ENCODE results near the gene TNRC6B.
A peak's percentile ranks its signal among the peaks of the same experiment; 100 is the strongest.
"Not testable (repeated sequence)": the region's sequence is repeated elsewhere in the genome, so short reads cannot be mapped to it uniquely, and the experiment has no call there.

Gene TNRC6B

GRCh38 chr22:40340044-40340443 is 162.3 kb downstream of the TNRC6B start:
- H3K4me3 ChIP-seq (ENCODE audit: low read depth, low read length), result no peak overlapping the region
- no peak for DNase-seq (ENCODE audit: low read depth)

GRCh38 chr22:40341604-40342003 is 163.9 kb downstream of the TNRC6B start:
- H3K4me3 ChIP-seq (ENCODE audit: low read depth, low read length), result no peak overlapping the region
- no peak for DNase-seq (ENCODE audit: low read depth)

DNA sequence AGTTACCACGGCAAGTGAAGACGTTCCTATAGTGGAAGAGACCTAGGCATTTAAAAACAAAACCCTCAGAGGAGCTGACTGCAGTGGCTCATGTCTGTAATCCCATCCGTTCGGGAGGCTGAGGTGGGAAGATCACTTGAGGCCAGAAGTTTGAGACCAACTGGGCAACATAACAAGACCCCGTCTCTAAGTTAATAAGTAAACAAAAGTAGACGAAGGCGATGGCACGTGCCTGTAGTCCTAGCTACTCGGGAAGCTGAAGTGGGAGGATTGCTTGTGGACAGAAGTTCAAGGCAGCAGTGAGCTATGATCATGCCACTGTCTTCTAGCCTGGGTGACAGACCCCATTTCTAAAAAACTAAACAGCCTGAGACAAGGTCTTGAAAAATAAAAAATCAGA is 164.8 kb downstream of the TNRC6B start:
- no peak overlapping the region for H3K4me3 ChIP-seq (ENCODE audit: low read depth, low read length)
- no peak for DNase-seq (ENCODE audit: low read depth)

DNA sequence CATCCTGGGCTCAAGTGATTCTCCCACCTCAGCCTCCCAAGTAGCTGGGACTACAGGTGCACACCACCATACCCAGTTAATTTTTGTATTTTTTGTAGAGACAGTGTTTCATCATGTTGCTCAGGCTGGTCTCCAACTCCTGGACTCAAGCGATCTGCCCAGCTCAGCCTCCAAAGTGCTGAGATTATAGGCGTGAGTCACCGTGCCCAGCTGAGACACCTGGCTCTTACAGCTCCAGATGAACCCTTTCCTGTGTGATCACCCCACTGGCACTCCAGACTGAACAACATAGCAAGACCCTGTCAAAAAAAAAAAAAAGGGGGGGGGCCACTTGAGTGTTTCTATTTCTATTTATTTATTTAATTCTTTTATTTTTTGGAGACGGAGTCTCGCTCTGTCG is 167.5 kb downstream of the TNRC6B start:
- peak overlapping the region; percentile 63 for H3K4me3 ChIP-seq (ENCODE audit: low read depth, low read length)
- DNase-seq (ENCODE audit: low read depth), result no peak

DNA sequence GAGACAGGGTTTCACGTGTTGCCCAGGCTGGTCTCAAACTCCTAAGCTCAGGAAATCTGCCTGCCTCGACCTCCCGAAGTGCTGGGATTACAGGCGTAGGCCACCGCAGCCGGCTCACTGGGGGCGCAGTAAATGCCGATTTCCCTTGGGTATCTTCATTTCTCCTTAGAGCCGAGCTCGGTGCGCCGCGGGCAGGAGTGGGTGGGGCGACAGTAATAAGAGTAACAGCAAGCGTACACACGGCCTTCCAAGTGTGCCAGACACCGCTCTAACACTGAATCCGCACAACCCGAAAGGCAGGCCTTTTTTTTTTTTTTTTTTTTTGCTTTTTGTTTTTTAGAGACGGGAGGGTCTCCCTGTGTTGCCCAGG is 168.1 kb downstream of the TNRC6B start:
- H3K4me3 ChIP-seq (ENCODE audit: low read depth, low read length), result peak overlapping the region; percentile 63
- no peak for DNase-seq (ENCODE audit: low read depth)

GRCh38 chr22:40346185-40347118 is 168.7 kb downstream of the TNRC6B start, which contains the start of gene ADSL:
Gene ADSL (plus strand): TSS chr22:40346500. CDS start chr22:40346559, 59 bp downstream.
- peak; percentile 57 for DNase-seq (ENCODE audit: low read depth)
- H3K4me3 ChIP-seq (ENCODE audit: low read depth, low read length), result peak within 1 kb of the TSS; percentile 63

DNA sequence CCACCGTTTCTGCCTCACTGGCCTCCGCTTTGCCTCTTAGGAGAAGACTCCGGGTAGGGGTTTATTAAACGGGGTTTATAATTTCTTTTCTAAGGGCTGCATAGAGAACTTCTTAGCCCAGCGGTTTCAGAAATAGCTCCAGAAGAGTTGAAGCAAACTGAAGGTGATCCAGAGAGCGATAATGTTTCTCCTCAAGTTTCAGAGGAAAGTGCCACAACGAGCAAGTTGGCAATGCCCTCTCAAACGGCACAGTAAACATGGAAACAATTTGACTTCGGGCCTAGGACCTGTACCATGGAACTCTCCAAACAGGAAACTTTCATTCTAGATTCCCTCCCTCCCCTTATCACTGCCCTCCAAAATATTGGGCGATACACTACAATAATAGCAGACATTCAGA is 169.6 kb downstream of the TNRC6B start:
- no peak for DNase-seq (ENCODE audit: low read depth)
- peak overlapping the region; percentile 63 for H3K4me3 ChIP-seq (ENCODE audit: low read depth, low read length)

DNA sequence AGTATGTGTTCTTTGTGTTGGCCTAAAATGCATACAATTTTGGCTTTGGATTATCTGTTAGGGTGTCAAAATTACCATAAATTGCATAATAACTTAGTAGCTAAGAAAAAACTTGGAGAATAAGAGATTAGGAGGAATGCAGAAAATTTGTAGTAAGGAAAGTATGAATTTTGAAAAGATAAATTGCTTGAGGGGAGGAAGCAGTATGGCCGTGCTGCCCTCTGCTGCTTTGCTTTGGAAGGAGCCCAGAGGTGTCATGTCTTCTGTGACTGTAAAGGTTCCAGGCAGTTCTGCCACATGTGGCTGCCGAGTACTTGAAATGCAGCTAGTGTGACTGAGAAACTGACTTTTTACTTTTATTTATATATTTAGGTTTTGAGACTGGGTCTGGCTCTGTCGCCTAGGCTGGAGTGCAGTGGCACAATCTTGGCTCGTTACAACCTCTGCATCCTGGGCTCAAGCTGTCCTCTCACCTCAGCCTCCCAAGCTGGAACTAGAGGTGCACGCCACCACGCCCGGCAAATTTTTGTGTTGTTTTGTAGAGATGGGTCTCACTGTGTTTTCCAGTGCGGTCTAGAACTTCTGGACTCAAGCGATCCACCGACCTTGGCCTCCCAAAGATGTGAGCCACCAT is 170.4 kb downstream of the TNRC6B start:
- no peak overlapping the region for H3K4me3 ChIP-seq (ENCODE audit: low read depth, low read length)
- DNase-seq (ENCODE audit: low read depth), result no peak

DNA sequence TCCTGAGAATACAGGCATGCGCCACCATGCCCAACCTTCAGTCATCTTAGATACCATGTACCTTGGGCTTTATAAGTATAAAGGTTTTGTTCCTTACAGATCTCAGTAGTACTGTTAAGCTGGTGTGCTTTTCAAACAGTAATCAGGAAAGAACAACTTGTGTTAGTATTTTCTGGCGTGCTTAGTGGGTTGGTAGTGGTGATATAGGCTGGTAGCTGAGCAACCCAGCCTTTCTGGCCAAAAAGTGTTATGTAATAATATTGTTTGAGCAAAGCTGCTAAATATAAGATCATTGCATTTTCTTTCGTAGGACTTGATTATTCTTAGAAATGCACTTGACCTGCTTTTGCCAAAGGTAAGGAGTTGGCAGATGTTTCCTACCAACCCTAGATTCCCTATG is 175.0 kb downstream of the TNRC6B start:
- DNase-seq (ENCODE audit: low read depth), result no peak
- H3K4me3 ChIP-seq (ENCODE audit: low read depth, low read length), result no peak overlapping the region

DNA sequence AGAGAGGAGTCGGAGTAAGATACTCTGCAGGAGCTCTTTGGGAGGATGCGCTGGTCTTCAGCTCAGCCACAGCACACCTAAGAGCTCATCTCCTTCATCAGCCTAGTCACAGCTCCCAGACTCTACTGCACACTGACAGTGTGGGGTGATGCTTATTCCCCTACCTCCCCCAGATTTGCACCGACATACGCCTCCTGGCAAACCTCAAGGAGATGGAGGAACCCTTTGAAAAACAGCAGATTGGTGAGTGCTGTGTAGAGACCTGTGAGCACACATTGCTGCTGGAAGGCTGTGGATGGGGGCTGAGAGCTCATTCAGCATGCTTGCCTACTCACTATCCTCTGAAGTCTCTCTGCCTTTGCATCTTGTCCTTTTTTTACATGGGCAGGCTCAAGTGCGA is 183.4 kb downstream of the TNRC6B start:
- no peak overlapping the region for H3K4me3 ChIP-seq (ENCODE audit: low read depth, low read length)
- DNase-seq (ENCODE audit: low read depth), result no peak

DNA sequence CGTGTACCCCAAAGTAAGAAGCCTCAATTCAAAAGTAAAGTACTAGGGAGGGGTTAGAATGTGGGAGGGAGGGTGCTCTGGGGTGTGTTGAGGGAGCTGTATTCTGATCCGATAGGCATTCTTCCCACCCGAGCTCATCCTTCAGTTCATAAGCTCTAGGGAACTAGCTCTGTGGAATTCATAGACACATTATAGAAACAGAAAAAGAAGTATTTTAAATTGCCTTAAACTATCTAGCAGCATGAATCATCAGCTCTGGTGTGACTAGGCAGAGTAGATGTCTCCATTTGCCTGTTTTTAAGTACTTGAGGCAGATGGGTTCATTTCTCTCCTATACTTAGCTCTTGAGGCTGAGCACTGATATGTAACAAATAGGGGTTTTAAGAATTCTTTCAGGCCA is 185.3 kb downstream of the TNRC6B start:
- peak; percentile 49 for DNase-seq (ENCODE audit: low read depth)
- no peak overlapping the region for H3K4me3 ChIP-seq (ENCODE audit: low read depth, low read length)

GRCh38 chr22:40364431-40364830 is 186.7 kb downstream of the TNRC6B start:
- no peak overlapping the region for H3K4me3 ChIP-seq (ENCODE audit: low read depth, low read length)
- DNase-seq (ENCODE audit: low read depth), result no peak

DNA sequence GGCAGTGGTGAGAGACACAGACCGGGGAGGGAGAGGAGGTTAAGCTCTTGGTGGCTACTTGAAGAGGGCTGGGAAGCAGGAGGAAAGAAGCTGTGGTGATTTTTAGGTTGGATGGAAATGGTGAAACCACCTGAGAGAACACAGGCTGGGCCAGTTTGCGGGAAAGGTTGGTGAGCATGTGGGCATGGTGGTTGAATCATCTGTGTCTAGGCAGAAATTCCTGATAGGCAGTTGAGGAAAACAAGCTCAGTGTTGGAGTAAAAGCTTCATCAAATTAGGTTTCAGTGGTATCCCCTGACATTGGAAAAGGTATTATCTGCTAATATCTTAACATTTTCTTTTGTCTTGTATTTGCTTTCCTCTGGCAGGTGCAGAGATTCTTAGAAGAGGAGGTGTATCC is 188.3 kb downstream of the TNRC6B start:
- no peak overlapping the region for H3K4me3 ChIP-seq (ENCODE audit: low read depth, low read length)
- DNase-seq (ENCODE audit: low read depth), result no peak

DNA sequence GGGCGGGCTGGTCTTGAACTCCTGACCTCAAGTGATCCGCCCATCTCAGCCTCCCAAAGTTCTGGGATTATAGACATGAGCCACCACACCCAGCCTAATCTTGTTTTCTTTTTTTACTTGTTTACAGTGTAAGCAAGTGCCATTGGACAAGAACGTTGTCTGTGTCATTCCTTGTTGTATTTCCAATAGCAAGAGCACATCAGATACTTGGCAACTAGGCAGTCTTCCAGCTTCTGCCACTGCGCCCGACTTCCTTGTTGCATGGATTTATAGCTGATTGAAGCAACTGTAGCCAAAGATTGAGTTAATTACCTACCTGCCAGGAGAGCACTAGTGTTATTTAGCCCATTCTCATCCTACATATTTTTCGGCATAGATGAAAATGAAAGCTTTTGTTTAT is 189.6 kb downstream of the TNRC6B start:
- no peak overlapping the region for H3K4me3 ChIP-seq (ENCODE audit: low read depth, low read length)
- DNase-seq (ENCODE audit: low read depth), result no peak

DNA sequence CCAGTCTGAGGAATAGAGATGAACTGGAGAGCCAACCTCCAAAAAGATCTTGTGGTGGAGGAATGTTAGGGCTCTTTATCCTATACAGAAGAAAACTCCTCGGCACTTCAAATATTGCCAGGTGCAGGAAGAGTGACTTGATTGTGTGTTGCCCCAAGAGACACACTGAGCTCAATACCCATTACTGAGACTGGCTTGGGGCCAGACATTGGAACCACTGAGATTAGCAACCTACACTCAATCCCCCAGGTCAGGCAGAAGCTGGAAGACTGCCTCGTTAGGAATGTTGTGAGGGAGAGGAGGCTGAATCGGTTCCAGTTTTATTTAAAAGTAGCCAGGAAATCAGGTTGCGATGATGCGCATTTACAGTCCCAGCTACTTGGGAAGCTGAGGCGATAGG is 190.3 kb downstream of the TNRC6B start:
- H3K4me3 ChIP-seq (ENCODE audit: low read depth, low read length), result no peak overlapping the region
- no peak for DNase-seq (ENCODE audit: low read depth)

GRCh38 chr22:40368836-40369235 is 191.1 kb downstream of the TNRC6B start:
- DNase-seq (ENCODE audit: low read depth), result no peak
- H3K4me3 ChIP-seq (ENCODE audit: low read depth, low read length), result no peak overlapping the region

- DNase-seq (ENCODE audit: low read depth), result no peak
- no peak overlapping the region for H3K4me3 ChIP-seq (ENCODE audit: low read depth, low read length)
Measured at GRCh38 chr22:40374567-40374966, 196.8 kb downstream of the TNRC6B start.

- H3K4me3 ChIP-seq (ENCODE audit: low read depth, low read length), result no peak overlapping the region
- DNase-seq (ENCODE audit: low read depth), result no peak
Measured at GRCh38 chr22:40376149-40376548, 198.4 kb downstream of the TNRC6B start.

GRCh38 chr22:40377931-40378330 is 200.2 kb downstream of the TNRC6B start:
- DNase-seq (ENCODE audit: low read depth), result no peak
- H3K4me3 ChIP-seq (ENCODE audit: low read depth, low read length), result no peak overlapping the region

DNA sequence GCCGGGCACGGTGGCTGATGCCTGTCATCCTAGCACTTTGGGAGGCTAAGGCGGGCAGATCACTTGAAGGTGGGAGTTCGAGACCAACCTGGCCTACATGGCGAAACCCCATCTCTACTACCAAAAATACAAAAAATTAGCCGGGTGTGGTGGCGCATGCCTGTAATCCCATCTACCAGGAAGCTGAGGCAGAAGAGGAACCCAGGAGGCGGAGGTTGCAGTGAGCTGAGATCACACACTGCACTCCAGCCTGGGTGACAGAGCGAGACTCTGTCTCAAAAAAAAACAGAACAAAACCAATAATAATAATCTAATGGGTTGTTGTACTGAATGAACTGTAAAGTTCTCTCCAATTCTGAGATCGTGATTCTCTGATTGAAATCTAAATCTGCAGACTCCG is 200.7 kb downstream of the TNRC6B start:
- H3K4me3 ChIP-seq (ENCODE audit: low read depth, low read length); DNase-seq (ENCODE audit: low read depth): not testable (repeated sequence)

DNA sequence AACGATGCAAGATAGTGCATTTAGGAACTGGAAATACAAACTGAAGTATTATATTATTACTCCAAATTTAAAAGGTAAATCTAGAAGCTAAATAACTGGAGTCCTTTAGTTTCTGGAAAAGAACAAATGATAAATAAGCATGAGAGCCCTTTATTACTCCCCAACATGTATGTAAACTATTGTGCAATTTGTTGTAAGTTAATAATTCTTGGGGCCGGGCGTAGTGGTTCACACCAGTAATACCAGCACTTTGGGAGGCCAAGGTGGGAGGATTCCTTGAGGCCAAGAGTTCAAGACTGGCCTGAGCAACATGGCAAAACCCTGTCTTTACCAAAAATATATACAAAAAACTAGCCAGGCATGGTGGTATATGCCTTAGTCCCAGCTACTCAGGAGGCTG is 203.7 kb downstream of the TNRC6B start:
- no peak overlapping the region for H3K4me3 ChIP-seq (ENCODE audit: low read depth, low read length)
- no peak for DNase-seq (ENCODE audit: low read depth)

Measured in skeletal muscle cell (primary cell).